Measurements from ENCODE around the gene MGAT4B.

MGAT4B gene

DNA sequence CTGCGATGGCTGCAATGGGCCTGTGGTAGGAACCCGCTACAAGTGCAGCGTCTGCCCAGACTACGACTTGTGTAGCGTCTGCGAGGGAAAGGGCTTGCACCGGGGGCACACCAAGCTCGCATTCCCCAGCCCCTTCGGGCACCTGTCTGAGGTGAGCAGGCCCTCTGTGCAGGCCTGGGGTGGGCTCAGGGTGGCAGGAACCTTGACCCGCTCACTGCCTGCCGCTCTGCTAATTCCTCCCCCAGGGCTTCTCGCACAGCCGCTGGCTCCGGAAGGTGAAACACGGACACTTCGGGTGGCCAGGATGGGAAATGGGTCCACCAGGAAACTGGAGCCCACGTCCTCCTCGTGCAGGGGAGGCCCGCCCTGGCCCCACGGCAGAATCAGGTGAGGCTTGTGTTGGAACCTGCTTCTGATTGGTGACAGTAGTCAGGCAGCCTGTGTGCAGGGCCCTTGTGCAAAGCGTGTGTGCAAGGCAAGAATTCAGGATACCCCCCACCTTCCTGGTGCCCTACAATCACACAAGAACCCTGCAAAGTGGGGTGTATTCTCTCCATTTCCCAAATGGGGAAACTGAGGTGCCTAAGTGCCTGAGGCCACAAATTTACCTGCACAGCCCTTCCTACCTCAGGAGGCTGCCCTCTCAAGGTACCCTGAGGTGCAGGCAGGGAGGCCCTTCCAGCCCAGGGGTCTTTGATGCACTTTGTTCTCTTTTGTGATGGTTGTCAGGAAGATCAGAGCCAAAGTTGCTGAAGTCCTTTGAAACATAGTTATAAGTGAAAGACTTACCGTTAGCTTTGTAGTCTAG, 17.5 kb upstream of the MGAT4B start:
- TF ChIP-seq EP300 (IDR thresholded peaks at IDR 0.05; ENCODE audit: borderline replicate concordance) (no peak), TEAD4 (IDR thresholded peaks at IDR 0.05) (no peak), TCF12 (IDR thresholded peaks at IDR 0.05; ENCODE audit: low read depth) (no peak), RAD21 (IDR thresholded peaks at IDR 0.05; ENCODE audit: low read depth) (no peak), TAF1 (IDR thresholded peaks at IDR 0.05; ENCODE audit: low read depth) (no peak), ZBTB7A (IDR thresholded peaks at IDR 0.05; ENCODE audit: low read depth) (no peak), CEBPB (IDR thresholded peaks at IDR 0.05) (no peak), CREB1 (IDR thresholded peaks at IDR 0.05; ENCODE audit: low read depth) (no peak), FOXM1 (IDR thresholded peaks at IDR 0.05; ENCODE audit: borderline replicate concordance, low read depth) (no peak), NFIC (IDR thresholded peaks at IDR 0.05) (no peak), YY1 (IDR thresholded peaks at IDR 0.05; ENCODE audit: low read depth) (no peak), EGR1 (IDR thresholded peaks at IDR 0.05) (no peak)
- TF ChIP-seq, protein P1, sequence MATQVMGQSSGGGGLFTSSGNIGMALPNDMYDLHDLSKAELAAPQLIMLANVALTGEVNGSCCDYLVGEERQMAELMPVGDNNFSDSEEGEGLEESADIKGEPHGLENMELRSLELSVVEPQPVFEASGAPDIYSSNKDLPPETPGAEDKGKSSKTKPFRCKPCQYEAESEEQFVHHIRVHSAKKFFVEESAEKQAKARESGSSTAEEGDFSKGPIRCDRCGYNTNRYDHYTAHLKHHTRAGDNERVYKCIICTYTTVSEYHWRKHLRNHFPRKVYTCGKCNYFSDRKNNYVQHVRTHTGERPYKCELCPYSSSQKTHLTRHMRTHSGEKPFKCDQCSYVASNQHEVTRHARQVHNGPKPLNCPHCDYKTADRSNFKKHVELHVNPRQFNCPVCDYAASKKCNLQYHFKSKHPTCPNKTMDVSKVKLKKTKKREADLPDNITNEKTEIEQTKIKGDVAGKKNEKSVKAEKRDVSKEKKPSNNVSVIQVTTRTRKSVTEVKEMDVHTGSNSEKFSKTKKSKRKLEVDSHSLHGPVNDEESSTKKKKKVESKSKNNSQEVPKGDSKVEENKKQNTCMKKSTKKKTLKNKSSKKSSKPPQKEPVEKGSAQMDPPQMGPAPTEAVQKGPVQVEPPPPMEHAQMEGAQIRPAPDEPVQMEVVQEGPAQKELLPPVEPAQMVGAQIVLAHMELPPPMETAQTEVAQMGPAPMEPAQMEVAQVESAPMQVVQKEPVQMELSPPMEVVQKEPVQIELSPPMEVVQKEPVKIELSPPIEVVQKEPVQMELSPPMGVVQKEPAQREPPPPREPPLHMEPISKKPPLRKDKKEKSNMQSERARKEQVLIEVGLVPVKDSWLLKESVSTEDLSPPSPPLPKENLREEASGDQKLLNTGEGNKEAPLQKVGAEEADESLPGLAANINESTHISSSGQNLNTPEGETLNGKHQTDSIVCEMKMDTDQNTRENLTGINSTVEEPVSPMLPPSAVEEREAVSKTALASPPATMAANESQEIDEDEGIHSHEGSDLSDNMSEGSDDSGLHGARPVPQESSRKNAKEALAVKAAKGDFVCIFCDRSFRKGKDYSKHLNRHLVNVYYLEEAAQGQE (IDR thresholded peaks at IDR 0.05; ENCODE audit: low read depth): no peak
- TF ChIP-seq, protein P2, sequence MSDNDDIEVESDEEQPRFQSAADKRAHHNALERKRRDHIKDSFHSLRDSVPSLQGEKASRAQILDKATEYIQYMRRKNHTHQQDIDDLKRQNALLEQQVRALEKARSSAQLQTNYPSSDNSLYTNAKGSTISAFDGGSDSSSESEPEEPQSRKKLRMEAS (IDR thresholded peaks at IDR 0.05): no peak
- TF ChIP-seq, protein P3, sequence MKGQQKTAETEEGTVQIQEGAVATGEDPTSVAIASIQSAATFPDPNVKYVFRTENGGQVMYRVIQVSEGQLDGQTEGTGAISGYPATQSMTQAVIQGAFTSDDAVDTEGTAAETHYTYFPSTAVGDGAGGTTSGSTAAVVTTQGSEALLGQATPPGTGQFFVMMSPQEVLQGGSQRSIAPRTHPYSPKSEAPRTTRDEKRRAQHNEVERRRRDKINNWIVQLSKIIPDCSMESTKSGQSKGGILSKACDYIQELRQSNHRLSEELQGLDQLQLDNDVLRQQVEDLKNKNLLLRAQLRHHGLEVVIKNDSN (IDR thresholded peaks at IDR 0.05): no peak

DNA sequence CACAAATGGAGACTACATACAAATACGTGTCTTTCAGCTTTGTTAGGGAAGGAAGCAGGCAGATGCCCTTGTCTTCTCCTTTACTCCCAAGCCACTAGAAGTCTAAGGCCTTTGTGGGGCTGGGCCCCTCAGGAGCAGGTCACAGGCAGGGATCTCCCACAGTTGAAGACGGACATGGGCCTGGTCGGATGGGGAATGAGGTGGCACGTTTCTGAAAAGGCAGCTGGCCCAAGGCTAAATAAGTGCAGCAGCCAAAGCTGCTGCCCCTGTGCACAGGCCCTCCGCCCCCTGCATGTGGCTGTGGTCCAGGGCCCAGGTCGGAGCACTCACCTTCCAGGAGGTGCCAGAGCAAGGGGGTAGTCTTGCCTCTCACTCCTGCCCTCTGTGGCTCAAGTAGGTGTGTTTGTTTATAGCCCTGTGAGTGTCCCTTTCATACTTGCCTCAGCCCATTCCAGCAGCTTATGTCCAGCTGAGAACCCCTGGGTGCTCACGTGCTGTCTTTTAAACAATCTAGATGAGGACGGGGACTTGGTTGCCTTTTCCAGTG, 15.9 kb upstream of the MGAT4B start:
- TF ChIP-seq YY1 (IDR thresholded peaks at IDR 0.05; ENCODE audit: low read depth) (no peak), TCF12 (IDR thresholded peaks at IDR 0.05; ENCODE audit: low read depth) (no peak), CEBPB (IDR thresholded peaks at IDR 0.05) (no peak), RAD21 (IDR thresholded peaks at IDR 0.05; ENCODE audit: low read depth) (no peak), EP300 (IDR thresholded peaks at IDR 0.05; ENCODE audit: borderline replicate concordance) (no peak)

DNA sequence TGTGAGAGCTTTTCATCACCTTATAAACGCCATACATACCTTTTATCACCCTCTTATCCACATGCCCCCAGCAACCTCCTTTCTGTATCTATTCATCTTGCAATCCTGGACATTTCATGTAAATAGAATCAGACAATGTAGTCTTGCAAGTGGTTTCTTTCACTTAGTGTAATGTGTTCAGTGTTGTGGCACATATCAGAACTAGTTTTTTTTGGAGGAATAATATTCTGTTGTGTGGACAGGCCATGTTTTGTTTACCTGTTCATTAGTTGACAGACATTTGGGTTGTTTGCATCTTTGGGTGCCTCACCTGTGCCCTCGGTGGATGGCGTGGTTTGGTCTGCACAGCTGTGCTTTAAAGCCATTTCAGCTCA, 15.4 kb upstream of the MGAT4B start:
- TF ChIP-seq FOXM1 (IDR thresholded peaks at IDR 0.05; ENCODE audit: borderline replicate concordance, low read depth) (no peak), ZBTB7A (IDR thresholded peaks at IDR 0.05; ENCODE audit: low read depth) (no peak)

DNA sequence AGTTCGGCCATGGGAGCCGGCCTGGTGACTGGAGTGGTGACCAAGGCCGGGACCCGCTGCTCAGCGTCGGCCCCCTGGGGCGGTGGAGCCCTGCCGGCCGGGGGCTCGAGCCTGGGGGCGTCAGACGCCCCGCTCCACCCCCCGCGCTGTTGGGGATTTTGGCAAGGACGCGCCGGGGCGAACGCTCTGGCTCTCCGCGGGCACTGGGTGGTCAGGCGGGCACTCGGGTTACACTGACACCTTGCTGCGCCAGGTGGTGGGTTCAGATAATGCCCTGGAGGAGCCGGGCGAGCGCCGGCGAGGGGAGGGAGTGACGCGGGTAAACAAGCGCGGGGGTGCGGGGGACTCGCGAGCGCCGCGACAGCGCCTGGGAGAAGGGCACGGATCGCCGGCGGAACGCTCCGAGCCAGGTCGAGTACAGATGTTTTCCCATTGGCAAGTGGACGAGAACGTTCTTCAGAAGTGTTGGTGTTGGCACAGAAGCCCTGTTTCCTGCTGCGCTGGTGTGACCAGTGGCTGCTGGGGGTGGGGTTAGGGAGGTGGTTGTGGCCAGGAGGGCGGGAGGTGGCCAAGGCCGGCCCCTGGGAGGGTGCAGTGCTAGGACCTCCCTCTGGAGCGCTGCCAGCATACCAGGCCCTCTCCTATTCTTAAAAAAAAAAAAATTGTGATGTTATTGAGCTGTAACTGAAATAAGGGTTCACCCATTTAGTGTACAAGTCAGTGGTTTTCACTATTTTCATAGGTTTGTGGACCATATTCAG, 14.8 kb upstream of the MGAT4B start:
- TF ChIP-seq RAD21 (IDR thresholded peaks at IDR 0.05; ENCODE audit: low read depth): peak; percentile 1; the same call in 1 of the 2 replicates
- 0 out of 2 replicates have a peak, but pooled peaks have one; percentile 12 for TF ChIP-seq EGR1 (IDR thresholded peaks at IDR 0.05)
- peak; percentile 68 for TF ChIP-seq TCF12 (IDR thresholded peaks at IDR 0.05; ENCODE audit: low read depth)
- TF ChIP-seq, protein P3 (IDR thresholded peaks at IDR 0.05): no peak; the same call in none of the 2 replicates
- TF ChIP-seq, protein P1 (IDR thresholded peaks at IDR 0.05; ENCODE audit: low read depth): no peak
- 0 out of 2 replicates have a peak, but pooled peaks have one; percentile 20 for TF ChIP-seq FOXM1 (IDR thresholded peaks at IDR 0.05; ENCODE audit: borderline replicate concordance, low read depth)
- peak; percentile 46; the same call in 1 of the 2 replicates for TF ChIP-seq CREB1 (IDR thresholded peaks at IDR 0.05; ENCODE audit: low read depth)
- no peak for TF ChIP-seq ZBTB7A (IDR thresholded peaks at IDR 0.05; ENCODE audit: low read depth)
- TF ChIP-seq TAF1 (IDR thresholded peaks at IDR 0.05; ENCODE audit: low read depth): peak; percentile 67; the same call in 1 of the 2 replicates
- 0 out of 2 replicates have a peak, but pooled peaks have one; percentile 7 for TF ChIP-seq CEBPB (IDR thresholded peaks at IDR 0.05)
- TF ChIP-seq, protein P2 (IDR thresholded peaks at IDR 0.05): peak; percentile 72
- peak; percentile 3; the same call in 1 of the 2 replicates for TF ChIP-seq TEAD4 (IDR thresholded peaks at IDR 0.05)
- peak; percentile 87 for TF ChIP-seq NFIC (IDR thresholded peaks at IDR 0.05)
- peak; percentile 53; the same call in 1 of the 2 replicates for TF ChIP-seq YY1 (IDR thresholded peaks at IDR 0.05; ENCODE audit: low read depth)
- peak; percentile 36; the same call in 1 of the 2 replicates for TF ChIP-seq EP300 (IDR thresholded peaks at IDR 0.05; ENCODE audit: borderline replicate concordance)
